Measurements from ENCODE around the gene LIX1. TPM values are rescaled to one million over a fixed set of nuclear protein-coding genes. Genes with fewer than 3 reads are reported as not detected.

LIX1 gene
- total and polyA plus RNA-seq, 10 donors: 0.06 to 0.14 TPM; not detected in 8

GRCh38 chr5:97046270-97046982 lies 96.0 kb downstream of the LIX1 start:
- H3K4me1 ChIP-seq: no peaks in the 10 kb centered on the region
- TF ChIP-seq POLR2AphosphoS5 (IDR thresholded peaks at IDR 0.05) (no peak), CTCF (IDR thresholded peaks at IDR 0.05 in 8 of 11, conservative IDR thresholded peaks at IDR 0.05 in 3 of 11) (no peak), POLR2A (IDR thresholded peaks at IDR 0.05) (no peak)
- H3K9me3 ChIP-seq: no peaks in the 10 kb centered on the region
- 82 to 89% (median 85%) methylated on average over 7 of the region's 7 CpGs for WGBS, 5 donors
- H3K4me3 ChIP-seq: no peak overlapping the region
- H3K27me3 ChIP-seq (replicated peaks in 1 of 7): no peaks in the 10 kb centered on the region
- no peak overlapping the region for H3K27ac ChIP-seq
- intact Hi-C loops (cut with DNase I; ENCODE audit: low total_unique reads): no loop called here
- no peaks in the 10 kb centered on the region for H3K36me3 ChIP-seq
- no peak for DNase-seq

GRCh38 chr5:97044052-97044451 lies 98.4 kb downstream of the LIX1 start:
- no peaks in the 10 kb centered on the region for H3K9me3 ChIP-seq
- TF ChIP-seq POLR2AphosphoS5 (IDR thresholded peaks at IDR 0.05) (no peak), CTCF (IDR thresholded peaks at IDR 0.05 in 8 of 11, conservative IDR thresholded peaks at IDR 0.05 in 3 of 11) (peak in 1 of 11 experiments; percentile 9)
- no peaks in the 10 kb centered on the region for H3K36me3 ChIP-seq
- intact Hi-C loops (cut with DNase I; ENCODE audit: low total_unique reads): no loop called here
- no peak for DNase-seq
- no peaks in the 10 kb centered on the region for H3K4me1 ChIP-seq
- H3K27ac ChIP-seq: no peak overlapping the region
- no peak overlapping the region for H3K4me3 ChIP-seq
- H3K27me3 ChIP-seq (replicated peaks in 1 of 7): no peaks in the 10 kb centered on the region
- 69 to 86% (median 72%) methylated on average over 2 of the region's 2 CpGs for WGBS, 5 donors

GRCh38 chr5:97043511-97043910 lies 98.9 kb downstream of the LIX1 start:
- H3K27me3 ChIP-seq (replicated peaks in 1 of 7): no peaks in the 10 kb centered on the region
- no peak overlapping the region for H3K27ac ChIP-seq
- no peaks in the 10 kb centered on the region for H3K36me3 ChIP-seq
- 68 to 76% (median 75%) methylated on average over 3 of the region's 3 CpGs for WGBS, 5 donors
- no peaks in the 10 kb centered on the region for H3K9me3 ChIP-seq
- intact Hi-C loops (cut with DNase I; ENCODE audit: low total_unique reads): no loop called here
- TF ChIP-seq CTCF (IDR thresholded peaks at IDR 0.05 in 8 of 11, conservative IDR thresholded peaks at IDR 0.05 in 3 of 11): no peak
- no peak for TF ChIP-seq POLR2A (IDR thresholded peaks at IDR 0.05)
- no peak for TF ChIP-seq POLR2AphosphoS5 (IDR thresholded peaks at IDR 0.05)
- DNase-seq: no peak
- no peaks in the 10 kb centered on the region for H3K4me1 ChIP-seq
- no peak overlapping the region for H3K4me3 ChIP-seq

GRCh38 chr5:97042996-97043395 lies 99.4 kb downstream of the LIX1 start:
- Histone ChIP-seq H3K27me3 (replicated peaks in 1 of 7) (no peaks in the 10 kb centered on the region), H3K4me1 (no peaks in the 10 kb centered on the region), H3K9me3 (no peaks in the 10 kb centered on the region), H3K36me3 (peaks cover 0 to 2% (median 0%) of the 10 kb centered on the region in 6 donors), H3K4me3 (no peak overlapping the region), H3K27ac (no peak overlapping the region)
- DNase-seq: no peak
- no peak for TF ChIP-seq CTCF (IDR thresholded peaks at IDR 0.05 in 8 of 11, conservative IDR thresholded peaks at IDR 0.05 in 3 of 11)
- TF ChIP-seq POLR2A (IDR thresholded peaks at IDR 0.05): no peak
- TF ChIP-seq POLR2AphosphoS5 (IDR thresholded peaks at IDR 0.05): no peak
- intact Hi-C loops (cut with DNase I; ENCODE audit: low total_unique reads): no loop called here
- 85 to 95% (median 91%) methylated on average over 7 of the region's 7 CpGs for WGBS, 5 donors

Small RNA genes lying within 50 kb of the gene (small RNA-seq; reads per million reads assigned to genes)
- gene RNU1-73P: 0 reads per million in 4 donors

Other genes starting within 250 kb of the LIX1 start
- gene LNPEP, start 206.5 kb downstream of the LIX1 start, total RNA-seq: 10 to 100 TPM; 62.4 to 82.2 (median 72.0) TPM
- gene LNPEP, start 206.5 kb downstream of the LIX1 start, polyA plus RNA-seq: 1 to 10 TPM; 8.5 to 9.7 (median 8.6) TPM
- 10 to 100 TPM; 13.9 to 30.0 (median 20.8) TPM for gene RIOK2, start 40.6 kb upstream of the LIX1 start, total RNA-seq
- gene RIOK2, start 40.6 kb upstream of the LIX1 start, polyA plus RNA-seq: 10 to 100 TPM in 1 of 3 donors, 1 to 10 TPM in 2; 8.5 to 10.8 (median 9.3) TPM

Data from spleen (tissue), 11 donors.